HG02678 (cell line): ENCODE measurements around the gene SFTPA1.
"Not testable (repeated sequence)": the region's sequence is repeated elsewhere in the genome, so short reads cannot be mapped to it uniquely, and the experiment has no call there.

Experiments used
- ATAC-seq: cut with Tn5 transposase; IDR thresholded peaks from one replicate; pipeline ENCODE4 v1.9.1; 2021; ENCODE audit warnings: mild to moderate bottlenecking, moderate library complexity; ENCODE audit not compliant: unreplicated experiment

SFTPA1 gene

GRCh38 chr10:79610601-79611191, at the start of gene SFTPA1:
Gene SFTPA1 (plus strand): TSS chr10:79610939. CDS start chr10:79611826, 887 bp downstream.
- no peak for ATAC-seq

- no peak for ATAC-seq
Observed at GRCh38 chr10:79561257-79561656, 49.5 kb upstream of the SFTPA1 start.

- peak; percentile 84 for ATAC-seq
Observed at GRCh38 chr10:79562135-79562756, 48.5 kb upstream of the SFTPA1 start.

- no peak for ATAC-seq
Observed at GRCh38 chr10:79563426-79563825, 47.3 kb upstream of the SFTPA1 start.

GRCh38 chr10:79570624-79571023, 40.1 kb upstream of the SFTPA1 start:
- ATAC-seq = not testable (repeated sequence)

- no peak for ATAC-seq
Observed at GRCh38 chr10:79579361-79579760, 31.4 kb upstream of the SFTPA1 start.

- no peak for ATAC-seq
Observed at GRCh38 chr10:79581044-79581443, 29.7 kb upstream of the SFTPA1 start.

- ATAC-seq = no peak
Observed at GRCh38 chr10:79582096-79582495, 28.6 kb upstream of the SFTPA1 start.

- not testable (repeated sequence) for ATAC-seq
Observed at GRCh38 chr10:79582954-79583353, 27.8 kb upstream of the SFTPA1 start.

- no peak for ATAC-seq
Observed at GRCh38 chr10:79583488-79584024, 27.2 kb upstream of the SFTPA1 start.

GRCh38 chr10:79585870-79586527, 24.7 kb upstream of the SFTPA1 start:
- no peak for ATAC-seq

- no peak for ATAC-seq
Observed at GRCh38 chr10:79586933-79587332, 23.8 kb upstream of the SFTPA1 start.

- no peak for ATAC-seq
Observed at GRCh38 chr10:79588800-79589199, 21.9 kb upstream of the SFTPA1 start.

GRCh38 chr10:79593377-79593776, 17.4 kb upstream of the SFTPA1 start:
- no peak for ATAC-seq

GRCh38 chr10:79594565-79594964, 16.2 kb upstream of the SFTPA1 start:
- not testable (repeated sequence) for ATAC-seq

GRCh38 chr10:79595510-79595909, 15.2 kb upstream of the SFTPA1 start:
- no peak for ATAC-seq

GRCh38 chr10:79599644-79600043, 11.1 kb upstream of the SFTPA1 start:
- not testable (repeated sequence) for ATAC-seq

GRCh38 chr10:79601939-79602338, 8.8 kb upstream of the SFTPA1 start:
- ATAC-seq = no peak

GRCh38 chr10:79602953-79603352, 7.8 kb upstream of the SFTPA1 start:
- no peak for ATAC-seq

- ATAC-seq = no peak
Observed at GRCh38 chr10:79604294-79604693, 6.4 kb upstream of the SFTPA1 start.

GRCh38 chr10:79605308-79605707, 5.4 kb upstream of the SFTPA1 start:
- ATAC-seq = no peak
